CD4-positive, alpha-beta T cell (primary cell): ENCODE results near the gene MAN2A1. TPM values are rescaled to one million over a fixed set of nuclear protein-coding genes. Genes with fewer than 3 reads are reported as not detected.

Source experiments
- ATAC-seq: fragments of 200-7000 bp; cut with Tn5 transposase; one replicate; pipeline ENCODE4 v1.10.0; 2022; ENCODE audit warnings: mild to moderate bottlenecking; ENCODE audit not compliant: poor library complexity
- CTCF ChIA-PET: fragments of 350-600 bp; sonication (Branson Sonifier 250); formaldehyde crosslinking; loops from one replicate; lab custom pipeline; 2021; ENCODE audit warnings: antibody characterized with exemption, inconsistent platforms; lab: Charles Lee
- POLR2A ChIA-PET: fragments of 350-600 bp; sonication (Branson Sonifier 250); formaldehyde crosslinking; loops from one replicate; lab custom pipeline; 2021; ENCODE audit warnings: antibody characterized with exemption, inconsistent platforms; lab: Charles Lee
- DNase-seq, 14 experiments: peaks; one replicate each; pipeline ENCODE4 v3.0.0-alpha.2; 2013 to 2020; ENCODE audit warnings: mixed read lengths in 2 of 14
- H3K27ac ChIP-seq, 2 donors: one replicate each; pipeline versions ENCODE4 v1.5.1 to v1.7.0; 2013; ENCODE audit warnings: low read length in 2 of 2, low read depth in 1 of 2, mild to moderate bottlenecking in 1 of 2
- H3K27me3 ChIP-seq, 2 experiments: 1 replicate in 1 of 2; 2 replicates in 1 of 2; pipeline versions ENCODE4 v1.6.1 to v1.7.0; 2013; ENCODE audit warnings: low read length in 2 of 2, control low read depth in 1 of 2, mild to moderate bottlenecking in 1 of 2, moderate library complexity in 1 of 2; ENCODE audit not compliant: insufficient read depth in 2 of 2, control insufficient read depth in 1 of 2
- H3K36me3 ChIP-seq: one replicate; pipeline ENCODE4 v1.6.1; 2013; ENCODE audit warnings: low read length, control low read depth; ENCODE audit not compliant: insufficient read depth
- H3K4me1 ChIP-seq: one replicate; pipeline ENCODE4 v1.6.1; 2013; ENCODE audit warnings: low read length, control low read depth; ENCODE audit not compliant: insufficient read depth
- H3K4me3 ChIP-seq: one replicate; pipeline ENCODE4 v1.5.1; 2013; ENCODE audit warnings: mild to moderate bottlenecking, low read length, moderate library complexity
- H3K9me3 ChIP-seq, 2 experiments: 1 replicate in 1 of 2; 2 replicates in 1 of 2; pipeline versions ENCODE4 v1.6.1 to v1.7.0; 2013; ENCODE audit warnings: low read length in 2 of 2, mild to moderate bottlenecking in 2 of 2, control low read depth in 1 of 2, moderate library complexity in 1 of 2; ENCODE audit not compliant: control insufficient read depth in 1 of 2, insufficient read depth in 1 of 2
- H3K27ac Mint-ChIP-seq: one replicate; pipeline ENCODE4 v1.8.0; 2020; ENCODE audit warnings: mixed read lengths
- H3K27me3 Mint-ChIP-seq: one replicate; pipeline ENCODE4 v1.8.0; 2021; ENCODE audit warnings: mixed read lengths
- H3K36me3 Mint-ChIP-seq: one replicate; pipeline ENCODE4 v1.8.0; 2021; ENCODE audit warnings: low read depth, mixed read lengths
- H3K4me1 Mint-ChIP-seq: one replicate; pipeline ENCODE4 v1.8.0; 2021; ENCODE audit warnings: low read depth, mixed read lengths
- H3K4me3 Mint-ChIP-seq: one replicate; pipeline ENCODE4 v1.8.0; 2020; ENCODE audit warnings: mild to moderate bottlenecking, mixed read lengths
- H3K9me3 Mint-ChIP-seq: one replicate; pipeline ENCODE4 v1.8.0; 2020; ENCODE audit warnings: mixed read lengths
- intact Hi-C, 2 experiments: fragments of 100-400 bp; cut with DNase I in 1 of 2; cut with micrococcal nuclease in 1 of 2; formaldehyde crosslinking; loops; one replicate each; pipeline versions ENCODE4 v1.15.1 to v1.9.0; 2023 to 2025; cut with DNase I, micrococcal nuclease
- total RNA-seq, 174 experiments: library from RNA in 2 of 174; stranded (reverse) in 2 of 174; gene quantifications; one replicate each; pipeline ENCODE4 v1.2.3 and lab custom pipeline; 2021 to 2026
- TF ChIP-seq, protein P1 (sequence below): fragments of 200-600 bp; IDR thresholded peaks from one replicate; pipeline ENCODE4 v1.8.0; 2022; ENCODE audit warnings: antibody characterized with exemption, mild to moderate bottlenecking

The MAN2A1 gene
- total RNA-seq, 2 experiments from 2014 or later, result 50.6 to 52.7 TPM

DNA sequence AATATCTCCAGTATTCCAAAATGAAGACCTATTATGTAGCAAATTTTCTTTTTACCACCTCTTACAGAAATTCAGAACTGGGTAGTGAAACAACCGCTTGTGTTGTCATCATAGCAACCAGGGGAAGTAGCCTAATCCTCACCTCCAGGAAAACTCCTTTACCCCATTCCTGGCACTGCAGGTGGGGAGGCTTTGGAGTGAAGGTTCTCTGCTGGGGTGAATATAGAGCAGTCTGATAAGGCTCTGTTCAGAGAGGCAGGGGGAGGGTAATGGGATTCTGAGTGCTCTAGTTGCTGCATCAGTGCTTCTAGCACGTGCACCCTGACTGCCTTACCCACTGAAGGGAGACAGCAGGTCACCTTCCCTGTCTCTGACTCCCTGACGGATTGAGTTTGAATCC lies 116.2 kb downstream of the MAN2A1 start:
- ChIA-PET CTCF (no interaction called here), POLR2A (interaction anchor here (0.5 to 1.1 kb wide), 2 partner anchors 37 to 348 kb away, joined by 3 read pairs; no protein-coding TSS in a partner anchor)
- DNase-seq (no peak), ATAC-seq (no peak)
- Histone ChIP-seq H3K27me3 (no peaks in the 10 kb centered on the region), H3K27ac (no peak overlapping the region), H3K36me3 (peaks cover 25% of the 10 kb centered on the region), H3K9me3 (peaks cover 0 to 3% of the 10 kb centered on the region in 2 experiments), H3K4me1 (no peaks in the 10 kb centered on the region), H3K4me3 (no peak overlapping the region)
- no peak overlapping the region for H3K27ac Mint-ChIP-seq
- peaks cover 74% of the 10 kb centered on the region for H3K36me3 Mint-ChIP-seq
- H3K27me3 Mint-ChIP-seq, result no peaks in the 10 kb centered on the region
- H3K4me3 Mint-ChIP-seq, result no peak overlapping the region
- TF ChIP-seq, protein P1, sequence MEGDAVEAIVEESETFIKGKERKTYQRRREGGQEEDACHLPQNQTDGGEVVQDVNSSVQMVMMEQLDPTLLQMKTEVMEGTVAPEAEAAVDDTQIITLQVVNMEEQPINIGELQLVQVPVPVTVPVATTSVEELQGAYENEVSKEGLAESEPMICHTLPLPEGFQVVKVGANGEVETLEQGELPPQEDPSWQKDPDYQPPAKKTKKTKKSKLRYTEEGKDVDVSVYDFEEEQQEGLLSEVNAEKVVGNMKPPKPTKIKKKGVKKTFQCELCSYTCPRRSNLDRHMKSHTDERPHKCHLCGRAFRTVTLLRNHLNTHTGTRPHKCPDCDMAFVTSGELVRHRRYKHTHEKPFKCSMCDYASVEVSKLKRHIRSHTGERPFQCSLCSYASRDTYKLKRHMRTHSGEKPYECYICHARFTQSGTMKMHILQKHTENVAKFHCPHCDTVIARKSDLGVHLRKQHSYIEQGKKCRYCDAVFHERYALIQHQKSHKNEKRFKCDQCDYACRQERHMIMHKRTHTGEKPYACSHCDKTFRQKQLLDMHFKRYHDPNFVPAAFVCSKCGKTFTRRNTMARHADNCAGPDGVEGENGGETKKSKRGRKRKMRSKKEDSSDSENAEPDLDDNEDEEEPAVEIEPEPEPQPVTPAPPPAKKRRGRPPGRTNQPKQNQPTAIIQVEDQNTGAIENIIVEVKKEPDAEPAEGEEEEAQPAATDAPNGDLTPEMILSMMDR, result no peak
- intact Hi-C loops, result no loop called here
- H3K4me1 Mint-ChIP-seq, result peaks cover 32% of the 10 kb centered on the region
- H3K9me3 Mint-ChIP-seq, result no peaks in the 10 kb centered on the region

DNA sequence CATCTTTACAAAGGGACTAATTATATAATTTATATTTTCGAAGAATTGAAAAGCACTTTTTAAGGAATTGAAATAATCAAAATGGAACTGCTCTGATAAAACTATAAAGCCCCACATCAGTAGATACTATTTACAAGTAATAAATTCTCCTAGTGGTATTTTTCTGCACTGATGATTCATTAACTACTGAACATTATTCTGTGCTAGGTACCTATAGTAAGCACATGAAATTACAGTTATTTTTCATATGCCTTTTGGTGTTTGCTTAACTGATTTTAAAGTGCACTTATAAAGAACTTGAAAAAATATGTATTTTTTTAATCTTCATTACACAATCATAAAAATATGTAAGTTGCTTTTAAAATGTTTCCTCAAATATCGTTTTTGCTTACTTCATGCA lies 123.0 kb downstream of the MAN2A1 start:
- no peaks in the 10 kb centered on the region for H3K4me1 ChIP-seq
- no peak overlapping the region for H3K4me3 Mint-ChIP-seq
- peaks cover 0 to 3% of the 10 kb centered on the region in 2 experiments for H3K9me3 ChIP-seq
- no peaks in the 10 kb centered on the region for H3K9me3 Mint-ChIP-seq
- peaks cover 22% of the 10 kb centered on the region for H3K4me1 Mint-ChIP-seq
- no peaks in the 10 kb centered on the region for H3K27me3 ChIP-seq
- H3K27ac Mint-ChIP-seq, result no peak overlapping the region
- H3K36me3 Mint-ChIP-seq, result peaks cover 88% of the 10 kb centered on the region
- H3K27me3 Mint-ChIP-seq, result no peaks in the 10 kb centered on the region
- CTCF ChIA-PET, result no interaction called here
- TF ChIP-seq, protein P1, result no peak
- ATAC-seq (no peak), DNase-seq (no peak)
- H3K36me3 ChIP-seq, result peaks cover 18% of the 10 kb centered on the region
- H3K27ac ChIP-seq, result no peak overlapping the region
- POLR2A ChIA-PET, result no interaction called here
- no peak overlapping the region for H3K4me3 ChIP-seq
- intact Hi-C loops, result no loop called here

DNA sequence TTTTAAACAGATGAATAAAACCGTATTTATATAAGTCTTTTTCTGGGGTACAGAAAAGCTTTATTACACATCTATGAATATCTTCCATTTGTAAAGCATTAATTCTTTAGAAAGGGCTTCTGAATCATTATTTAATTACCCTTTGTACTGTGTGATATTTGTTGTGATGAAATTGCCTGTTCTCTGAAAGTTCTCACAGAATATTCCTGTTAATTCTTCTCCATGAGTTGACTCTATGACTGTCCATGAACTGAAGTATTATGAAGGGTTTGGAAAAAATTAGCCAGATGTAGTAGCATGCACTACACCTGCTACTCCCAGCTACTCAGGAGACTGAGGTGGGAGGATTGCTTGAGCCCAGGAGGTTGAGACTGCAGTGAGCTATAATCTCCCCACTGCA lies 127.0 kb downstream of the MAN2A1 start:
- Histone ChIP-seq H3K27ac (no peak overlapping the region), H3K4me1 (no peaks in the 10 kb centered on the region), H3K27me3 (no peaks in the 10 kb centered on the region), H3K4me3 (no peak overlapping the region), H3K36me3 (peaks cover 41% of the 10 kb centered on the region), H3K9me3 (no peaks in the 10 kb centered on the region)
- Mint-ChIP-seq H3K4me3 (no peak overlapping the region), H3K27ac (no peak overlapping the region), H3K4me1 (peaks cover 13% of the 10 kb centered on the region), H3K36me3 (peaks cover 91% of the 10 kb centered on the region), H3K27me3 (no peaks in the 10 kb centered on the region), H3K9me3 (no peaks in the 10 kb centered on the region)
- intact Hi-C loops, result no loop called here
- CTCF ChIA-PET, result no interaction called here
- POLR2A ChIA-PET, result no interaction called here
- TF ChIP-seq, protein P1, result no peak
- ATAC-seq, result no peak
- DNase-seq, result no peak
